CD4-positive, alpha-beta T cell treated with Interleukin-15 for 4 hours (primary cell): ENCODE data around the gene KIFC3.
"Not testable (repeated sequence)": the region's sequence is repeated elsewhere in the genome, so short reads cannot be mapped to it uniquely, and the experiment has no call there.

ENCODE experiments used
- DNase-seq: peaks from one replicate; pipeline ENCODE4 v3.0.0-alpha.2; 2020; ENCODE audit warnings: low spot score

KIFC3 gene

GRCh38 chr16:57802341-57803133 lies at the start of gene KIFC3:
TSS of gene KIFC3 (minus strand) at chr16:57802491. CDS start at chr16:57798243, 4,248 bp downstream.
- DNase-seq, result peak; percentile 75

- no peak for DNase-seq
These were observed 45.9 kb upstream of the KIFC3 start for GRCh38 chr16:57848181-57848580.

- DNase-seq, result not testable (repeated sequence)
These were observed 44.6 kb upstream of the KIFC3 start for GRCh38 chr16:57846931-57847330.

GRCh38 chr16:57846078-57846697 lies 43.9 kb upstream of the KIFC3 start:
- DNase-seq, result no peak

GRCh38 chr16:57845115-57845514 lies 42.8 kb upstream of the KIFC3 start:
- DNase-seq, result no peak

GRCh38 chr16:57844416-57845030 lies 42.2 kb upstream of the KIFC3 start:
- no peak for DNase-seq

- no peak for DNase-seq
These were observed 41.1 kb upstream of the KIFC3 start for GRCh38 chr16:57843400-57843799.

- no peak for DNase-seq
These were observed 40.3 kb upstream of the KIFC3 start for GRCh38 chr16:57842601-57843000.

GRCh38 chr16:57840833-57841232 lies 38.5 kb upstream of the KIFC3 start:
- DNase-seq, result no peak

- DNase-seq, result no peak
These were observed 35.9 kb upstream of the KIFC3 start for GRCh38 chr16:57838161-57838560.

GRCh38 chr16:57837305-57838125 lies 35.2 kb upstream of the KIFC3 start:
- DNase-seq, result no peak

- not testable (repeated sequence) for DNase-seq
These were observed 33.1 kb upstream of the KIFC3 start for GRCh38 chr16:57835439-57835838.

GRCh38 chr16:57834936-57835335 lies 32.6 kb upstream of the KIFC3 start:
- DNase-seq, result no peak

GRCh38 chr16:57830890-57831484 lies 28.7 kb upstream of the KIFC3 start:
- no peak for DNase-seq

- no peak for DNase-seq
These were observed 27.7 kb upstream of the KIFC3 start for GRCh38 chr16:57829969-57830360.

GRCh38 chr16:57828272-57829161 lies 26.2 kb upstream of the KIFC3 start:
- no peak for DNase-seq

GRCh38 chr16:57826706-57827625 lies 24.7 kb upstream of the KIFC3 start:
- no peak for DNase-seq

GRCh38 chr16:57826052-57826451 lies 23.8 kb upstream of the KIFC3 start:
- no peak for DNase-seq

- no peak for DNase-seq
These were observed 23.2 kb upstream of the KIFC3 start for GRCh38 chr16:57825298-57826044.
